ENCODE results near the gene KCNQ1.

DNA sequence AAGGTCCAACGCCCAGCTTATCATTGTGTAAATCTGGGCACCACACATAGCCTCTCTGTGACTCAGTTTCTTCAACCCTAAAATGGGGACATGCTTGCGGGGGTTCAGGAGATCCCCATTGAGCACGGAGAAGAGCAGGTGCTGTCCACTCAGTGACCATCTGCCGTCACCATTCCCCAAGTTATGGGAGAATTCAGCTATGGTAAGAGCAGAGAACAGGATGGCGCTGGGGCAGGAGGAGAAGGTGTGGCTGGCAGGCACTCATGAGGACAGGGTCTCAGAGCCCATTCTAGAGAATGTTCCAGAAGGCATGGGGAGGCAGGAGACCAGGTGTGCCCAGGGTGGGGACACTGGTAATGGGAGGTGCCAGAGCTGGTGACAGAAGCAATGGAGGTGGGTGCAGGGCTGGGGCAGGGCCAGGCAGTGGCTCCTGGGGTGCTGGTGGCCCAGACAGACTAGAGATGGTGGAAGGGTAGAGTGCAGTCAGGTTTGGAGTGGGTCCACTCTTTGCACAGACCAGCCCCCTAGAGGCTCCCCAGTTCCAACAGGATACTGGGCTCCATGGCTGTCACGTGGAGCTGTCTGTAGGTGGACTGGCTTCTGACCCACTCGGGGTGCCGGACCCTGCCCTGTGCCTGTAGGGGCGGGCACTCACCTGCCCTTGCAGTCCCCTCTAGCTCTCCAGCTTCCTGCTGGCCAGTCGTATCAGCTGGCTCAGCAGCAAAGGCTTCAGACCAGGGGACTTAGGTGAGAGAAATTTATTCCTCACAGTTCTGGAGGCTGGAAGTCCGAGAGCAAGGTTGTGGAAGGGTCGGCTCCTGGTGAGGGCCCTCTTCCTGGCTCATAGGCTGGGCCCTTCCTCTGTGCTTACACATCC, 356.1 kb downstream of the KCNQ1 start:
- TF ChIP-seq CTCF (conservative IDR thresholded peaks at IDR 0.05; ENCODE audit: low read depth in 2 of 2) (no peak), REST (IDR thresholded peaks at IDR 0.05; ENCODE audit: unreplicated experiment) (no peak), EZH2 (IDR thresholded peaks at IDR 0.05; ENCODE audit: low read depth, unreplicated experiment) (no peak), EZH2phosphoT487 (IDR thresholded peaks at IDR 0.05; ENCODE audit: unreplicated experiment) (no peak), ZNF114 (CRISPR knock-in tag; IDR thresholded peaks at IDR 0.05) (no peak), POLR2AphosphoS5 (IDR thresholded peaks at IDR 0.05; ENCODE audit: low read depth) (no peak), NANOG (IDR thresholded peaks at IDR 0.05; ENCODE audit: borderline replicate concordance) (no peak), JUNB (IDR thresholded peaks at IDR 0.05; ENCODE audit: unreplicated experiment) (no peak), CREB1 (CRISPR knock-in tag; IDR thresholded peaks at IDR 0.05; ENCODE audit: low read depth) (no peak)
- TF ChIP-seq, protein P1, sequence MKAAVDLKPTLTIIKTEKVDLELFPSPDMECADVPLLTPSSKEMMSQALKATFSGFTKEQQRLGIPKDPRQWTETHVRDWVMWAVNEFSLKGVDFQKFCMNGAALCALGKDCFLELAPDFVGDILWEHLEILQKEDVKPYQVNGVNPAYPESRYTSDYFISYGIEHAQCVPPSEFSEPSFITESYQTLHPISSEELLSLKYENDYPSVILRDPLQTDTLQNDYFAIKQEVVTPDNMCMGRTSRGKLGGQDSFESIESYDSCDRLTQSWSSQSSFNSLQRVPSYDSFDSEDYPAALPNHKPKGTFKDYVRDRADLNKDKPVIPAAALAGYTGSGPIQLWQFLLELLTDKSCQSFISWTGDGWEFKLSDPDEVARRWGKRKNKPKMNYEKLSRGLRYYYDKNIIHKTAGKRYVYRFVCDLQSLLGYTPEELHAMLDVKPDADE (IDR thresholded peaks at IDR 0.05): no peak

Measured in GM23338 (cell line).